CD4-positive, alpha-beta T cell (primary cell): ENCODE data around the gene METTL24. TPM values are rescaled to one million over a fixed set of nuclear protein-coding genes. Genes with fewer than 3 reads are reported as not detected.

Experiments used
- ATAC-seq: fragments of 200-7000 bp; cut with Tn5 transposase; one replicate; pipeline ENCODE4 v1.10.0; 2022; ENCODE audit warnings: mild to moderate bottlenecking; ENCODE audit not compliant: poor library complexity
- CTCF ChIA-PET: fragments of 350-600 bp; sonication (Branson Sonifier 250); formaldehyde crosslinking; loops from one replicate; lab custom pipeline; 2021; ENCODE audit warnings: antibody characterized with exemption, inconsistent platforms; lab: Charles Lee
- POLR2A ChIA-PET: fragments of 350-600 bp; sonication (Branson Sonifier 250); formaldehyde crosslinking; loops from one replicate; lab custom pipeline; 2021; ENCODE audit warnings: antibody characterized with exemption, inconsistent platforms; lab: Charles Lee
- DNase-seq, 14 experiments: peaks; one replicate each; pipeline ENCODE4 v3.0.0-alpha.2; 2013 to 2020; ENCODE audit warnings: mixed read lengths in 2 of 14
- H3K27ac ChIP-seq, 2 donors: one replicate each; pipeline versions ENCODE4 v1.5.1 to v1.7.0; 2013; ENCODE audit warnings: low read length in 2 of 2, low read depth in 1 of 2, mild to moderate bottlenecking in 1 of 2
- H3K27me3 ChIP-seq, 2 experiments: 1 replicate in 1 of 2; 2 replicates in 1 of 2; pipeline versions ENCODE4 v1.6.1 to v1.7.0; 2013; ENCODE audit warnings: low read length in 2 of 2, control low read depth in 1 of 2, mild to moderate bottlenecking in 1 of 2, moderate library complexity in 1 of 2; ENCODE audit not compliant: insufficient read depth in 2 of 2, control insufficient read depth in 1 of 2
- H3K36me3 ChIP-seq: one replicate; pipeline ENCODE4 v1.6.1; 2013; ENCODE audit warnings: low read length, control low read depth; ENCODE audit not compliant: insufficient read depth
- H3K4me1 ChIP-seq: one replicate; pipeline ENCODE4 v1.6.1; 2013; ENCODE audit warnings: low read length, control low read depth; ENCODE audit not compliant: insufficient read depth
- H3K4me3 ChIP-seq: one replicate; pipeline ENCODE4 v1.5.1; 2013; ENCODE audit warnings: mild to moderate bottlenecking, low read length, moderate library complexity
- H3K9me3 ChIP-seq, 2 experiments: 1 replicate in 1 of 2; 2 replicates in 1 of 2; pipeline versions ENCODE4 v1.6.1 to v1.7.0; 2013; ENCODE audit warnings: low read length in 2 of 2, mild to moderate bottlenecking in 2 of 2, control low read depth in 1 of 2, moderate library complexity in 1 of 2; ENCODE audit not compliant: control insufficient read depth in 1 of 2, insufficient read depth in 1 of 2
- H3K27ac Mint-ChIP-seq: one replicate; pipeline ENCODE4 v1.8.0; 2020; ENCODE audit warnings: mixed read lengths
- H3K27me3 Mint-ChIP-seq: one replicate; pipeline ENCODE4 v1.8.0; 2021; ENCODE audit warnings: mixed read lengths
- H3K36me3 Mint-ChIP-seq: one replicate; pipeline ENCODE4 v1.8.0; 2021; ENCODE audit warnings: low read depth, mixed read lengths
- H3K4me1 Mint-ChIP-seq: one replicate; pipeline ENCODE4 v1.8.0; 2021; ENCODE audit warnings: low read depth, mixed read lengths
- H3K4me3 Mint-ChIP-seq: one replicate; pipeline ENCODE4 v1.8.0; 2020; ENCODE audit warnings: mild to moderate bottlenecking, mixed read lengths
- H3K9me3 Mint-ChIP-seq: one replicate; pipeline ENCODE4 v1.8.0; 2020; ENCODE audit warnings: mixed read lengths
- intact Hi-C, 2 experiments: fragments of 100-400 bp; cut with DNase I in 1 of 2; cut with micrococcal nuclease in 1 of 2; formaldehyde crosslinking; loops; one replicate each; pipeline versions ENCODE4 v1.15.1 to v1.9.0; 2023 to 2025; cut with DNase I, micrococcal nuclease
- total RNA-seq, 174 experiments: library from RNA in 2 of 174; stranded (reverse) in 2 of 174; gene quantifications; one replicate each; pipeline ENCODE4 v1.2.3 and lab custom pipeline; 2021 to 2026
- TF ChIP-seq, protein P1 (sequence below): fragments of 200-600 bp; IDR thresholded peaks from one replicate; pipeline ENCODE4 v1.8.0; 2022; ENCODE audit warnings: antibody characterized with exemption, mild to moderate bottlenecking

The METTL24 gene
- total RNA-seq, 2 experiments from 2014 or later = not detected

- H3K4me3 Mint-ChIP-seq = no peak overlapping the region
- Histone ChIP-seq H3K9me3 (no peaks in the 10 kb centered on the region), H3K27ac (peak overlapping the region in 1 of 2 donors; percentile 15), H3K36me3 (peaks cover 14% of the 10 kb centered on the region), H3K4me1 (no peaks in the 10 kb centered on the region), H3K27me3 (no peaks in the 10 kb centered on the region), H3K4me3 (no peak overlapping the region)
- H3K36me3 Mint-ChIP-seq = peaks cover 44% of the 10 kb centered on the region
- peak overlapping the region; percentile 42 for H3K27ac Mint-ChIP-seq
- H3K9me3 Mint-ChIP-seq = no peaks in the 10 kb centered on the region
- DNase-seq (peak in 3 of 14 experiments; percentile 12 to 49 (median 14)), ATAC-seq (peak; percentile 43)
- POLR2A ChIA-PET = no interaction called here
- no peaks in the 10 kb centered on the region for H3K27me3 Mint-ChIP-seq
- intact Hi-C loops = no loop called here
- CTCF ChIA-PET = interaction anchor here (1.4 kb wide), 1 partner anchor 9 kb away, joined by 3 read pairs; no protein-coding TSS in a partner anchor
- TF ChIP-seq, protein P1, sequence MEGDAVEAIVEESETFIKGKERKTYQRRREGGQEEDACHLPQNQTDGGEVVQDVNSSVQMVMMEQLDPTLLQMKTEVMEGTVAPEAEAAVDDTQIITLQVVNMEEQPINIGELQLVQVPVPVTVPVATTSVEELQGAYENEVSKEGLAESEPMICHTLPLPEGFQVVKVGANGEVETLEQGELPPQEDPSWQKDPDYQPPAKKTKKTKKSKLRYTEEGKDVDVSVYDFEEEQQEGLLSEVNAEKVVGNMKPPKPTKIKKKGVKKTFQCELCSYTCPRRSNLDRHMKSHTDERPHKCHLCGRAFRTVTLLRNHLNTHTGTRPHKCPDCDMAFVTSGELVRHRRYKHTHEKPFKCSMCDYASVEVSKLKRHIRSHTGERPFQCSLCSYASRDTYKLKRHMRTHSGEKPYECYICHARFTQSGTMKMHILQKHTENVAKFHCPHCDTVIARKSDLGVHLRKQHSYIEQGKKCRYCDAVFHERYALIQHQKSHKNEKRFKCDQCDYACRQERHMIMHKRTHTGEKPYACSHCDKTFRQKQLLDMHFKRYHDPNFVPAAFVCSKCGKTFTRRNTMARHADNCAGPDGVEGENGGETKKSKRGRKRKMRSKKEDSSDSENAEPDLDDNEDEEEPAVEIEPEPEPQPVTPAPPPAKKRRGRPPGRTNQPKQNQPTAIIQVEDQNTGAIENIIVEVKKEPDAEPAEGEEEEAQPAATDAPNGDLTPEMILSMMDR = no peak
- H3K4me1 Mint-ChIP-seq = peaks cover 17% of the 10 kb centered on the region
Measured at GRCh38 chr6:110233770-110234374, 124.3 kb downstream of the METTL24 start.

GRCh38 chr6:110232450-110232849 is 125.7 kb downstream of the METTL24 start:
- ChIA-PET POLR2A (no interaction called here), CTCF (no interaction called here)
- Mint-ChIP-seq H3K4me1 (peaks cover 17% of the 10 kb centered on the region), H3K4me3 (no peak overlapping the region), H3K36me3 (peaks cover 54% of the 10 kb centered on the region), H3K27ac (no peak overlapping the region), H3K27me3 (no peaks in the 10 kb centered on the region), H3K9me3 (no peaks in the 10 kb centered on the region)
- H3K36me3 ChIP-seq = peaks cover 24% of the 10 kb centered on the region
- intact Hi-C loops = no loop called here
- no peak overlapping the region for H3K4me3 ChIP-seq
- H3K9me3 ChIP-seq = no peaks in the 10 kb centered on the region
- no peaks in the 10 kb centered on the region for H3K27me3 ChIP-seq
- TF ChIP-seq, protein P1 = no peak
- H3K4me1 ChIP-seq = no peaks in the 10 kb centered on the region
- no peak for ATAC-seq
- no peak overlapping the region for H3K27ac ChIP-seq
- DNase-seq = no peak

GRCh38 chr6:110226261-110226660 is 131.9 kb downstream of the METTL24 start:
- TF ChIP-seq, protein P1 = no peak
- no peak overlapping the region for H3K27ac Mint-ChIP-seq
- Histone ChIP-seq H3K9me3 (no peaks in the 10 kb centered on the region), H3K27ac (no peak overlapping the region), H3K4me1 (no peaks in the 10 kb centered on the region), H3K36me3 (peaks cover 67% of the 10 kb centered on the region), H3K27me3 (no peaks in the 10 kb centered on the region), H3K4me3 (no peak overlapping the region)
- ChIA-PET POLR2A (no interaction called here), CTCF (no interaction called here)
- no peak overlapping the region for H3K4me3 Mint-ChIP-seq
- intact Hi-C loops = no loop called here
- ATAC-seq (no peak), DNase-seq (no peak)
- H3K27me3 Mint-ChIP-seq = no peaks in the 10 kb centered on the region
- H3K36me3 Mint-ChIP-seq = peaks cover 73% of the 10 kb centered on the region
- H3K9me3 Mint-ChIP-seq = no peaks in the 10 kb centered on the region
- no peaks in the 10 kb centered on the region for H3K4me1 Mint-ChIP-seq
